K562 (cell line): ENCODE data around the gene PIGN. TPM values are rescaled to one million over a fixed set of nuclear protein-coding genes. Genes with fewer than 3 reads are reported as not detected.

ENCODE experiments used
- ATAC-seq: fragments of 200-7000 bp; cut with Tn5 transposase; 3 replicates; pipeline ENCODE4 v1.9.1; 2020; ENCODE audit warnings: moderate library complexity
- BruUV-seq: library from RNA; stranded (reverse); fragments of 400-500 nt; replicated peaks from 2 replicates; lab custom pipeline; 2021; lab: Mats Ljungman, UMichigan
- CTCF ChIA-PET: fragments of 300-600 bp; formaldehyde crosslinking; extraction: SDS; loops from one replicate; lab custom pipeline; 2021; ENCODE audit warnings: low intra/inter-chr PET ratio; lab: Yijun Ruan, JAX
- POLR2A ChIA-PET: fragments of 300-600, 350-650 bp; sonication (Branson Sonifier 250); formaldehyde crosslinking; extraction: SDS; loops from one replicate; lab custom pipeline; 2021; ENCODE audit warnings: antibody characterized with exemption, inconsistent platforms; lab: Yijun Ruan, JAX
- DNase-seq, 4 experiments: peaks; one replicate each; pipeline versions ENCODE4 v3.0.0 to v3.0.0-alpha.2; 2011 to 2018; ENCODE audit warnings: low spot score in 3 of 4, mixed read lengths in 3 of 4; ENCODE audit errors: extremely low read depth in 1 of 4
- FAIRE-seq: peaks from 2 replicates; lab custom pipeline; 2011; peaks lifted over from hg19 to GRCh38; lab: Jason Lieb, UNC
- H2AFZ ChIP-seq: 2 replicates; pipeline ENCODE4 v1.6.0; 2011; ENCODE audit warnings: low read depth, low read length, control low read depth, inconsistent platforms
- H3K27ac ChIP-seq: fragments of 200-600 bp; 3 replicates; pipeline ENCODE4 v1.8.0; 2011; ENCODE audit warnings: low read depth, mild to moderate bottlenecking, control low read depth, inconsistent platforms, low read length, moderate library complexity, mixed read lengths; ENCODE audit errors: extremely low read depth
- H3K27me3 ChIP-seq, 2 experiments: fragments of 300-600 bp in 1 of 2; 2 replicates in 1 of 2; 3 replicates in 1 of 2; pipeline versions ENCODE4 v1.6.0 to v1.8.0; 2011; ENCODE audit warnings: inconsistent platforms in 2 of 2, low read length in 2 of 2, mild to moderate bottlenecking in 1 of 2, mixed read lengths in 1 of 2, moderate library complexity in 1 of 2; ENCODE audit not compliant: control insufficient read depth in 2 of 2, insufficient read depth in 2 of 2
- H3K36me3 ChIP-seq: fragments of 300-600 bp; 3 replicates; pipeline ENCODE4 v1.8.0; 2011; ENCODE audit warnings: mild to moderate bottlenecking, low read length, inconsistent platforms; ENCODE audit not compliant: control insufficient read depth, insufficient read depth
- H3K4me1 ChIP-seq, 2 experiments: fragments of 200-600 bp in 1 of 2; replicated peaks in 1 of 2; 2 replicates in 1 of 2; 3 replicates in 1 of 2; pipeline versions ENCODE4 v1.5.1 to v1.8.0; 2011; ENCODE audit warnings: inconsistent platforms in 2 of 2, low read length in 2 of 2, mild to moderate bottlenecking in 1 of 2, mixed read lengths in 1 of 2, moderate library complexity in 1 of 2; ENCODE audit not compliant: control insufficient read depth in 2 of 2, insufficient read depth in 2 of 2
- H3K4me2 ChIP-seq: 2 replicates; pipeline ENCODE4 v1.6.1; 2011; ENCODE audit warnings: low read length, control low read depth, inconsistent platforms, mixed read lengths; ENCODE audit not compliant: insufficient read depth
- H3K4me3 ChIP-seq: fragments of 200-600 bp; sonication (generic), shearing (Covaris generic); 2 replicates; pipeline ENCODE4 v1.5.1; 2016; ENCODE audit warnings: control low read depth, inconsistent platforms
- H3K79me2 ChIP-seq: fragments of 200-600 bp; 3 replicates; pipeline ENCODE4 v1.8.0; 2011; ENCODE audit warnings: low read length, inconsistent platforms; ENCODE audit not compliant: control insufficient read depth, insufficient read depth
- H3K9ac ChIP-seq, 2 experiments: 2 replicates each; pipeline versions ENCODE4 v1.6.0 to v1.6.1; 2011; ENCODE audit warnings: low read depth in 2 of 2, low read length in 2 of 2, control low read depth in 1 of 2, inconsistent platforms in 1 of 2, mild to moderate bottlenecking in 1 of 2, mixed read lengths in 1 of 2; ENCODE audit not compliant: insufficient read depth in 1 of 2
- H3K9me1 ChIP-seq: one replicate; pipeline ENCODE4 v1.6.0; 2011; ENCODE audit warnings: inconsistent platforms, mild to moderate bottlenecking, low read length, moderate library complexity; ENCODE audit not compliant: control insufficient read depth, insufficient read depth
- H3K9me3 ChIP-seq: replicated peaks from 2 replicates; pipeline ENCODE4 v1.5.1; 2011; ENCODE audit warnings: low read depth, low read length, inconsistent platforms; ENCODE audit not compliant: control insufficient read depth, insufficient read depth
- H4K20me1 ChIP-seq: replicated peaks from 2 replicates; pipeline ENCODE4 v1.6.1; 2011; ENCODE audit warnings: low read length, inconsistent platforms, mixed read lengths; ENCODE audit not compliant: control insufficient read depth, insufficient read depth
- BHLHE40 ChIP-seq: IDR thresholded peaks from 2 replicates; pipeline ENCODE4 v1.6.1; 2011; ENCODE audit warnings: low read length, improper control_type of control experiment
- CEBPB ChIP-seq: fragments of 450-650 bp; IDR thresholded peaks from 2 replicates; pipeline ENCODE4 v1.6.1; 2016; ENCODE audit warnings: missing genetic modification characterization, missing compliant biosample characterization
- ETV5 ChIP-seq: sonication (generic); formaldehyde crosslinking; IDR thresholded peaks from 2 replicates; pipeline ENCODE4 v1.4.0; 2020; ENCODE audit warnings: low read depth, mild to moderate bottlenecking, missing genetic modification reagents
- HSF4 ChIP-seq: fragments of 250-450 bp; sonication (Bioruptor Pico); IDR thresholded peaks from 2 replicates; pipeline ENCODE4 v2.1.2; 2022; ENCODE audit warnings: mild to moderate bottlenecking, moderate library complexity, borderline replicate concordance
- NR0B1 ChIP-seq: fragments of 450-650 bp; IDR thresholded peaks from one replicate; pipeline ENCODE4 v1.6.1; 2018; ENCODE audit warnings: mild to moderate bottlenecking, moderate library complexity; ENCODE audit not compliant: partially characterized antibody
- RBM22 ChIP-seq: fragments of 200-400 bp; formaldehyde crosslinking; IDR thresholded peaks from 2 replicates; pipeline ENCODE4 v1.6.1; 2018; ENCODE audit warnings: low read length, low read depth; ENCODE audit not compliant: poor library complexity, severe bottlenecking
- STAG1 ChIP-seq: sonication (generic); formaldehyde crosslinking; IDR thresholded peaks from 2 replicates; pipeline ENCODE4 v1.5.0; 2020; ENCODE audit warnings: missing genetic modification reagents, borderline replicate concordance
- TAF9B ChIP-seq: fragments of 450-650 bp; IDR thresholded peaks from 2 replicates; pipeline ENCODE4 v1.6.1; 2018; ENCODE audit warnings: mild to moderate bottlenecking; ENCODE audit not compliant: partially characterized antibody
- ZBTB40 ChIP-seq, 2 experiments: fragments of 450-650 bp in 1 of 2; sonication (generic) in 1 of 2; formaldehyde crosslinking in 1 of 2; IDR thresholded peaks; 2 replicates each; pipeline versions ENCODE4 v1.7.1 to v1.9.0; 2016 to 2022; ENCODE audit warnings: inconsistent platforms in 1 of 2, mild to moderate bottlenecking in 1 of 2, missing genetic modification reagents in 1 of 2
- ZNF263 ChIP-seq: sonication (generic); formaldehyde crosslinking; IDR thresholded peaks from 2 replicates; pipeline ENCODE4 v1.8.0; 2022; ENCODE audit warnings: mild to moderate bottlenecking, missing genetic modification reagents, borderline replicate concordance
- ZNF75A ChIP-seq: fragments of 450-650 bp; formaldehyde crosslinking; IDR thresholded peaks from 2 replicates; pipeline ENCODE4 v1.4.0; 2020; ENCODE audit warnings: mild to moderate bottlenecking
- WGBS: fragments of 100-300 bp; shearing (Covaris generic); methylation state at CpG from one replicate; pipeline ENCODE4 v1.1.6; 2016; ENCODE audit warnings: low coverage, mixed read lengths; ENCODE audit not compliant: insufficient coverage; ENCODE audit errors: missing lambda C conversion rate; 5-methylcytosine and 5-hydroxymethylcytosine counted together
- in situ Hi-C: fragments of 300-500 bp; cut with MboI; formaldehyde crosslinking; loops from 4 replicates; pipeline ENCODE4 v1.15.0; 2018; ENCODE audit warnings: inconsistent platforms, mixed read lengths
- intact Hi-C: fragments of 100-400 bp; cut with micrococcal nuclease; formaldehyde crosslinking; loops from 2 replicates; pipeline ENCODE4 v1.14.2; 2022
- polyA plus RNA-seq, 8 experiments: library from polyadenylated mRNA; depleted of rRNA in 4 of 8; stranded (reverse) in 5 of 8; unstranded in 3 of 8; fragments of >200 nt; fragmentation: Nextera tagmentation in 2 of 8; fragmentation: Illumina TruSeq in 1 of 8; extraction: Ambion mirVana in 2 of 8; extraction: Trizol in 1 of 8; gene quantifications; 2 replicates each; pipeline versions ENCODE4 v1.2.1 to v1.2.3, GENCODE V29; 2011 to 2014; ENCODE audit warnings: inconsistent platforms in 1 of 8, missing spikeins in 1 of 8
- total RNA-seq, 7 experiments: library from RNA; depleted of rRNA in 6 of 7; stranded (reverse); fragments of >200 nt in 6 of 7; fragmentation: Illumina TruSeq in 2 of 7; extraction: Trizol in 2 of 7; gene quantifications; 2 replicates each; pipeline versions ENCODE4 v1.2.1 to v1.2.3, GENCODE V29; 2011 to 2021; ENCODE audit warnings: low replicate concordance in 1 of 7

PIGN gene
- total and polyA plus RNA-seq, 9 of the 15 experiments (the other 6 are each of a cell fraction or from before 2014, with no cell fraction given): 9.9 to 25.6 (median 17.3) TPM

GRCh38 chr18:62224229-62224628 is 37.4 kb upstream of the PIGN start:
- Histone ChIP-seq H2AFZ (no peak overlapping the region), H3K4me2 (no peak overlapping the region), H3K4me1 (no peaks in the 10 kb centered on the region), H3K4me3 (no peak overlapping the region), H3K79me2 (no peaks in the 10 kb centered on the region; the same call in 2 of the 3 replicates), H3K9me3 (no peaks in the 10 kb centered on the region), H3K9me1 (no peaks in the 10 kb centered on the region), H3K9ac (no peak overlapping the region), H3K36me3 (peaks cover 29% of the 10 kb centered on the region; the same call in 2 of the 3 replicates), H4K20me1 (no peaks in the 10 kb centered on the region), H3K27me3 (no peaks in the 10 kb centered on the region), H3K27ac (no peak overlapping the region)
- intact Hi-C loops: no loop called here
- ATAC-seq (no peak), FAIRE-seq (no peak), DNase-seq (no peak)
- no peak for TF ChIP-seq ZNF75A (CRISPR knock-in tag)
- TF ChIP-seq BHLHE40: no peak
- TF ChIP-seq RBM22: no peak
- no peak for TF ChIP-seq TAF9B
- no peak for TF ChIP-seq HSF4
- no peak for TF ChIP-seq ETV5
- TF ChIP-seq CEBPB: no peak
- no peak for TF ChIP-seq NR0B1
- no peak for TF ChIP-seq ZBTB40 (IDR thresholded peaks at IDR 0.05)
- no peak for TF ChIP-seq ZBTB40 (CRISPR knock-in tag; IDR thresholded peaks at IDR 0.05)
- TF ChIP-seq ZNF263 (CRISPR knock-in tag): no peak
- no peak for TF ChIP-seq STAG1 (CRISPR knock-in tag)
- 97% methylated on average over 2 of the region's 2 CpGs for WGBS
- CTCF ChIA-PET: no interaction called here
- in situ Hi-C loops: no loop called here
- POLR2A ChIA-PET: no interaction called here
- no TSS peak for BruUV-seq
